ENCODE measurements around the gene STH. TPM values are rescaled to one million over a fixed set of nuclear protein-coding genes. Genes with fewer than 3 reads are reported as not detected.

The STH gene
- total RNA-seq, 1 experiment from 2014 or later = not detected

DNA sequence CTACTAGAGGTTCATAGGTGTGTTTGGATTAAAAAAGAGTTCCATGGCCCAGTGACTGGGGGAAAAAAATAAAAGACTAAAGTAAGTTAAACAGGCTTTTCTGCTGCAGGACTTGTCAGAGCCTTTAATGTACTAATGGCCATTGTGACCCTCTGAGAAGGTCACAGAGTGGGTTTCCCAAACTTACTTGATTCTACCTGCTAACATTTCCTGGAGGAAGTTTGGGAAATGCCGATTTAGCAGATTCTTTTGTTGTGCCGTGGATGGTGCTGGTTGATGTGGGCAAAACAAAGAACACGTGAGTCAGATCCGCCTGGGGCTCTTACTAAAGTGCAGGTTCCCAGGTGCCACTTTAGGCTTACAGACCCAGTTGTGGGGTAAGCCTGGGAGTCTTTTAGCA, 13.6 kb upstream of the STH start:
- Histone ChIP-seq H3K27me3 (ENCODE audit: control insufficient read depth, insufficient read depth, low read length) (no peaks in the 10 kb centered on the region), H3K27ac (ENCODE audit: low read length) (no peak overlapping the region), H3K9me3 (ENCODE audit: control insufficient read depth, insufficient read depth, low read depth, low read length) (no peaks in the 10 kb centered on the region), H3K4me3 (ENCODE audit: low read depth in 2 of 2, low read length in 2 of 2) (no peak overlapping the region), H3K36me3 (ENCODE audit: control insufficient read depth, insufficient read depth, low read length) (no peaks in the 10 kb centered on the region), H3K4me1 (ENCODE audit: control insufficient read depth, insufficient read depth, low read length) (no peaks in the 10 kb centered on the region)
- DNase-seq (ENCODE audit: low read depth, low spot score) = no peak
- BruUV-seq (replicated peaks) = no TSS peak
- TF ChIP-seq, protein P1, sequence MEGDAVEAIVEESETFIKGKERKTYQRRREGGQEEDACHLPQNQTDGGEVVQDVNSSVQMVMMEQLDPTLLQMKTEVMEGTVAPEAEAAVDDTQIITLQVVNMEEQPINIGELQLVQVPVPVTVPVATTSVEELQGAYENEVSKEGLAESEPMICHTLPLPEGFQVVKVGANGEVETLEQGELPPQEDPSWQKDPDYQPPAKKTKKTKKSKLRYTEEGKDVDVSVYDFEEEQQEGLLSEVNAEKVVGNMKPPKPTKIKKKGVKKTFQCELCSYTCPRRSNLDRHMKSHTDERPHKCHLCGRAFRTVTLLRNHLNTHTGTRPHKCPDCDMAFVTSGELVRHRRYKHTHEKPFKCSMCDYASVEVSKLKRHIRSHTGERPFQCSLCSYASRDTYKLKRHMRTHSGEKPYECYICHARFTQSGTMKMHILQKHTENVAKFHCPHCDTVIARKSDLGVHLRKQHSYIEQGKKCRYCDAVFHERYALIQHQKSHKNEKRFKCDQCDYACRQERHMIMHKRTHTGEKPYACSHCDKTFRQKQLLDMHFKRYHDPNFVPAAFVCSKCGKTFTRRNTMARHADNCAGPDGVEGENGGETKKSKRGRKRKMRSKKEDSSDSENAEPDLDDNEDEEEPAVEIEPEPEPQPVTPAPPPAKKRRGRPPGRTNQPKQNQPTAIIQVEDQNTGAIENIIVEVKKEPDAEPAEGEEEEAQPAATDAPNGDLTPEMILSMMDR (IDR thresholded peaks at IDR 0.05) = no peak
- no peak for TF ChIP-seq TCF7L2 (IDR thresholded peaks at IDR 0.05; ENCODE audit: low read depth, low read length)
- TF ChIP-seq, protein P2, sequence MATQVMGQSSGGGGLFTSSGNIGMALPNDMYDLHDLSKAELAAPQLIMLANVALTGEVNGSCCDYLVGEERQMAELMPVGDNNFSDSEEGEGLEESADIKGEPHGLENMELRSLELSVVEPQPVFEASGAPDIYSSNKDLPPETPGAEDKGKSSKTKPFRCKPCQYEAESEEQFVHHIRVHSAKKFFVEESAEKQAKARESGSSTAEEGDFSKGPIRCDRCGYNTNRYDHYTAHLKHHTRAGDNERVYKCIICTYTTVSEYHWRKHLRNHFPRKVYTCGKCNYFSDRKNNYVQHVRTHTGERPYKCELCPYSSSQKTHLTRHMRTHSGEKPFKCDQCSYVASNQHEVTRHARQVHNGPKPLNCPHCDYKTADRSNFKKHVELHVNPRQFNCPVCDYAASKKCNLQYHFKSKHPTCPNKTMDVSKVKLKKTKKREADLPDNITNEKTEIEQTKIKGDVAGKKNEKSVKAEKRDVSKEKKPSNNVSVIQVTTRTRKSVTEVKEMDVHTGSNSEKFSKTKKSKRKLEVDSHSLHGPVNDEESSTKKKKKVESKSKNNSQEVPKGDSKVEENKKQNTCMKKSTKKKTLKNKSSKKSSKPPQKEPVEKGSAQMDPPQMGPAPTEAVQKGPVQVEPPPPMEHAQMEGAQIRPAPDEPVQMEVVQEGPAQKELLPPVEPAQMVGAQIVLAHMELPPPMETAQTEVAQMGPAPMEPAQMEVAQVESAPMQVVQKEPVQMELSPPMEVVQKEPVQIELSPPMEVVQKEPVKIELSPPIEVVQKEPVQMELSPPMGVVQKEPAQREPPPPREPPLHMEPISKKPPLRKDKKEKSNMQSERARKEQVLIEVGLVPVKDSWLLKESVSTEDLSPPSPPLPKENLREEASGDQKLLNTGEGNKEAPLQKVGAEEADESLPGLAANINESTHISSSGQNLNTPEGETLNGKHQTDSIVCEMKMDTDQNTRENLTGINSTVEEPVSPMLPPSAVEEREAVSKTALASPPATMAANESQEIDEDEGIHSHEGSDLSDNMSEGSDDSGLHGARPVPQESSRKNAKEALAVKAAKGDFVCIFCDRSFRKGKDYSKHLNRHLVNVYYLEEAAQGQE (IDR thresholded peaks at IDR 0.05; ENCODE audit: insufficient read depth in 1 of 2, low read depth in 2 of 2, low read length in 1 of 2) = no peak
- no peak for TF ChIP-seq POLR2AphosphoS5 (IDR thresholded peaks at IDR 0.05; ENCODE audit: low read depth, low read length)
- TF ChIP-seq SIN3A (IDR thresholded peaks at IDR 0.05; ENCODE audit: borderline replicate concordance, insufficient read depth, low read depth, low read length) = no peak
- intact Hi-C loops (cut with micrococcal nuclease; ENCODE audit: unreplicated experiment) = no loop called here
- no peak for ATAC-seq
- POLR2A ChIA-PET = no interaction called here
- in situ Hi-C loops (cut with HindIII; ENCODE audit: low pct_unique_long_range_greater_than_20kb, low sequenced_read_pairs) = no loop called here
- CTCF ChIA-PET = no interaction called here

DNA sequence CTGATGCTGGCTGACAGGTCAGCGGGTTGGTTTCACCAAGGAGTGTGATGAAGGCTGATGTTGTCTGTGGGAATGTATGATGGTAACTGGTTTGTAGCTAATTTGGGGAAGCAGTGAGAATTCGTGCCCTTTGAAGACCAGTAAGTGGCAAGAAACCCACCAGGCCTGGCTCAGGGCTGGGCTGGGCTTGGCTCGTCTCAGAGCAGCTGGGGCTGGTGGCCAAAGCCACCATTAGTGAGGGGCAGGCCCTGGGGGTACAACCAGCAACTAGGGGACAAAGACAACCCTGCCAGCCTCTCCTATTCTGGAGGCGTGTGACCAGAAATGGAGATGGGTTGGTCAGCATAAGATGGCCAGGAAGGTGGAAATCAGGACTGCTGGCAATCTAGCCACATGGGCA, 13.0 kb upstream of the STH start:
- Histone ChIP-seq H3K27me3 (ENCODE audit: control insufficient read depth, insufficient read depth, low read length) (no peaks in the 10 kb centered on the region), H3K36me3 (ENCODE audit: control insufficient read depth, insufficient read depth, low read length) (no peaks in the 10 kb centered on the region), H3K9me3 (ENCODE audit: control insufficient read depth, insufficient read depth, low read depth, low read length) (no peaks in the 10 kb centered on the region), H3K4me3 (ENCODE audit: low read depth in 2 of 2, low read length in 2 of 2) (no peak overlapping the region), H3K4me1 (ENCODE audit: control insufficient read depth, insufficient read depth, low read length) (no peaks in the 10 kb centered on the region), H3K27ac (ENCODE audit: low read length) (no peak overlapping the region)
- CTCF ChIA-PET = no interaction called here
- POLR2A ChIA-PET = no interaction called here
- intact Hi-C loops (cut with micrococcal nuclease; ENCODE audit: unreplicated experiment) (no loop called here), in situ Hi-C loops (cut with HindIII; ENCODE audit: low pct_unique_long_range_greater_than_20kb, low sequenced_read_pairs) (no loop called here)
- ATAC-seq (no peak), DNase-seq (ENCODE audit: low read depth, low spot score) (no peak)
- TF ChIP-seq TCF7L2 (IDR thresholded peaks at IDR 0.05; ENCODE audit: low read depth, low read length) (no peak), SIN3A (IDR thresholded peaks at IDR 0.05; ENCODE audit: borderline replicate concordance, insufficient read depth, low read depth, low read length) (no peak), POLR2AphosphoS5 (IDR thresholded peaks at IDR 0.05; ENCODE audit: low read depth, low read length) (no peak)
- TF ChIP-seq, protein P1 (IDR thresholded peaks at IDR 0.05) = no peak
- TF ChIP-seq, protein P2 (IDR thresholded peaks at IDR 0.05; ENCODE audit: insufficient read depth in 1 of 2, low read depth in 2 of 2, low read length in 1 of 2) = no peak
- BruUV-seq (replicated peaks) = no TSS peak
